ENCODE results near the gene ARX.

Gene ARX

GRCh38 chrX:25015486-25016360 lies at the start of gene ARX:
ARX (minus strand) TSS chrX:25015965; CDS start chrX:25015737, 228 bp downstream.
- no peak for DNase-seq

GRCh38 chrX:25059273-25059672 lies 43.5 kb upstream of the ARX start:
- DNase-seq, result no peak

GRCh38 chrX:25052798-25053534 lies 37.2 kb upstream of the ARX start:
- DNase-seq, result no peak

- no peak for DNase-seq
Measured at GRCh38 chrX:25049971-25050370, 34.2 kb upstream of the ARX start.

- DNase-seq, result peak in 2 of 6 experiments; percentile 4 to 5
Measured at GRCh38 chrX:25049357-25049756, 33.6 kb upstream of the ARX start.

GRCh38 chrX:25048178-25048577 lies 32.4 kb upstream of the ARX start:
- no peak for DNase-seq

GRCh38 chrX:25043192-25043591 lies 27.4 kb upstream of the ARX start:
- no peak for DNase-seq

GRCh38 chrX:25039036-25039435 lies 23.3 kb upstream of the ARX start:
- DNase-seq, result no peak

GRCh38 chrX:25034889-25035288 lies 19.1 kb upstream of the ARX start:
- no peak for DNase-seq

GRCh38 chrX:25029288-25029825 lies 13.6 kb upstream of the ARX start:
- DNase-seq, result no peak

GRCh38 chrX:25028726-25029125 lies 13.0 kb upstream of the ARX start:
- DNase-seq, result no peak

GRCh38 chrX:25026576-25026975 lies 10.8 kb upstream of the ARX start:
- DNase-seq, result no peak

GRCh38 chrX:25025615-25026014 lies 9.8 kb upstream of the ARX start:
- no peak for DNase-seq

- no peak for DNase-seq
Measured at GRCh38 chrX:25023908-25024307, 8.1 kb upstream of the ARX start.

GRCh38 chrX:25022499-25023325 lies 6.9 kb upstream of the ARX start:
- DNase-seq, result no peak

- peak in 2 of 6 experiments; percentile 3 to 16 for DNase-seq
Measured at GRCh38 chrX:25020905-25021449, 5.2 kb upstream of the ARX start.

GRCh38 chrX:25020391-25020904 lies 4.7 kb upstream of the ARX start:
- no peak for DNase-seq

GRCh38 chrX:25019707-25020390 lies 4.1 kb upstream of the ARX start:
- DNase-seq, result no peak

GRCh38 chrX:25018682-25019081 lies 2.9 kb upstream of the ARX start:
- no peak for DNase-seq

GRCh38 chrX:25017667-25018247 lies 2.0 kb upstream of the ARX start:
- DNase-seq, result no peak

- DNase-seq, result no peak
Measured at GRCh38 chrX:25016938-25017598, 1.3 kb upstream of the ARX start.
